NCI-H748 (cell line): ENCODE data around the gene THBS1.

Experiments
- DNase-seq: peaks from one replicate; lab custom pipeline; 2025; ENCODE audit not compliant: unreplicated experiment; lab: John Stamatoyannopoulos, UW

THBS1 gene

DNA sequence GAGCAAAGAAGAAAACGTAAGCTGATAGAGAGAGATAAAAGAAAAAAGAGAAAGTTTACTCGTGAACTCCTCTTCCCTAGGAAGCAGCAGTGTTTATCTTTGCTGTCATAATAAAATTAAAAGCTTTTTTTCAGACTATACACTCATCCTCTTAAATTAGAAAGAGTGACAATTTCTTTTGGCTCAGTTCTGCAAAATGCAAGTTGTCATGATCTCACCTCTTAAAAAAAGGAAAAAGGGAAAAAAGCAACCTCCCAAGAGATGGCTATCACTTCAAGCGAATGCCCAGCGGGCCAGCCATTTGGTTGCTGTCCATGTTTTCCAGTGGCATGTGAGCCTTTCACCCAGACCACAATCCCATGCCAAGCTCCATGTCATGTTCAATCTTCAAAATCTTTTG lies 7.0 kb upstream of the THBS1 start:
- DNase-seq = no peak

DNA sequence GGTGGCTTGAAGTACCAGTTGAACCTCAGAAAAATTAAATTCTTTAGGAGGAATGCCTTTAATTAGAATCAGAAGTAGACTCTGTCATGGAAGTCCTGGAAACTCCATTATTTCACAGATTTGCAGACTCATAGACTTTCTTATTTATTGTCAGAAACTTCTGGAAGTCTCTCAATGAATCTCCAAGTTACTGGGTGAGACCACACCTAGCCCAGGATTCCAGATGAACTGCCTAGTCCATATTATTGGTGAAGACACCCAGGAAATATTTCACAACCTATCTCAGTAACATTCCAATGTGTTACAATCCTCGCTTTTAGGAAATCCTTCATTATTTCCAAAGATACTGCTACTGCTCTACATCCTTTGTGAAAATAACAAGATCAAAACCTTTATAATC lies 6.5 kb upstream of the THBS1 start:
- DNase-seq = no peak

DNA sequence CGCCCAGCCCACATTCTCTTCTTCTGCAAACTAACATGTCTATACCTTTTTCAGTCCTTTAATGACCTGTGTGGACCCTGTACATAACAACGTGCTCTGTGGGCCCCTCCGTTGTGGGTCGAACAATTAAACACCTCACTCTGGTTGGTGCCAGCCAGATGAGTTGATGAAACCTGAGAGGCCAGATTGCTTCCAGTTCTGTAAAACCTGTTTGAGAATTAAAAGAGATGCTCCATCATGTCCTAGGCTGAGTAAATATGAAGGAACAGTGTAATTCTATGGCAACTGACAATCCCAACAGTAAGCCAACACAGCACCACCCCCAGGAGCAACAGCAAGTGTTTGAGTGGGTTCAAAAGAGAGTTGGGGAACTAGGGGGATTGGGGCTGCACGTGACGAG lies 5.7 kb upstream of the THBS1 start:
- DNase-seq = peak; percentile 49

DNA sequence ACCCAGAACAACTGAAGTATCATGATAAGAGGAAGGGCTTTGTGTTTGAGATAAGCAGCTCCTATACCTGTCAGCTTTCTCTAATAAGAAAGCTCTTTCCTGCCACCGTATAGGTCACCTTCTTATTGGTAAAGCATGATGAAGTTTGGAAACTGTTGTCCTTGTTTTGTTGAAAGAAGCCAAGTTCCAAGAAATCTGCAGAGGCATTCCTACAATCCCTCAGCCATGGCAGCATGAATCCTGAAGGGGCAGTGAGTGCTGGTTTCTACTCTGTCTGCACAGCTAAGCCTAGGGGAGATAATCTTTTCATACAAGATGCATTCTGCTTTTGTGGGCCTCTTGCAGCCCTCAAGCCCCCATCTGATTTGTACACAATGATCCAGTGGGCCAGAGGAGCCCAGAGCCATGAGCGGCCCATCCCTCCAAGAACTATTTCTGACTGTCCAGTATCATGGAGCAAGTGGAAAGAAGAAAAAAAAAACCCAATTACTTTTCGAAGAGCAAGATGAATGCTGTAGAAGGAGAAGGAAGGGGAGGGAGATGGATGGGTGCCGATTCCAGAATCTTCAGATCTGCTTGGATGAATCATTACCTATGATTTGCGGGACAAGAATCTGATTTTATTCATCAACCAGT lies 1.9 kb upstream of the THBS1 start:
- DNase-seq = no peak

DNA sequence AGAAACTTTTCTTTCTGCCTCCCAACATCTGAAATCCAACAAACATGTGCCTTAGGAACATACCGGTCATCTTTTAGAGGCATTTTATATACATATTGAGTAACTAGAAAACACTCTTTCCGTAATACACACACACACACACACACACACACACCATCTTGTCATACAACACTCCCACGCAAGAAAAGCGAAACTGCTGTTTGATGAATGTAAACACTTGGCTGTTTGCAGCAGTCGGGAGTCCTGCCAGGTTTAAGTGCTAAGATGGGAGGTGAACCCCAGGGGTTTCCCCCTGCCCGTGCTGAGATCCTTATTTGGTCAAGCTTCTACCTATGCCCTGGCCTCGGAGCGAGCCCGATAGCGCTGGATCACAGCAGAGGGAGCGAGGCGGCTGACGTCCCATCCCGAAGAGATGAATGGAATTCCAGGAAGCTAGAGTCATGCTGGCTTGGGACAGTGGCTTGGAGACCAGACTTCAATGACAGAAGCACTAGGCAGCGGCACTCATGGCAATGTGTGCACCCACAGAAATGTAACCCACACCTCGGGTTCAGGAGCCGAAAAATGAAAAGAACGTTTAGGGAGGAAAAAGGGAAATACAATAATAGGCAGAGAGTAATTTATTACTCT lies 1.3 kb upstream of the THBS1 start:
- no peak for DNase-seq

DNA sequence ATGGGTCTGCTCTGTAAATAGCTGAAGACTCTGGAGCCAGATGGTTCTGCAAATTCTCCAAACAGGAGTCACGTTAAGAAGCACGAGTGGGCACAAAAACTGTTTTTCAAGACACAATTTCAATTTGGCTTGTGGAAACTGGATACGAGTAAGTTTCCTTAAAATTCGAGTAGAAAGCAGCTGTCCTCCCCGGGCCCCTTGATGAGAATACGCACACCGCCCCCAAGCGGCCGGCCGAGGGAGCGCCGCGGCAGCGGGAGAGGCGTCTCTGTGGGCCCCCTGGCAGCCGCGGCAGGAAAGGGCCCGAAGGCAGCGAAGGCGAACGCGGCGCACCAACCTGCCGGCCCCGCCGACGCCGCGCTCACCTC lies 778 bp upstream of the THBS1 start:
- peak; percentile 71 for DNase-seq

DNA sequence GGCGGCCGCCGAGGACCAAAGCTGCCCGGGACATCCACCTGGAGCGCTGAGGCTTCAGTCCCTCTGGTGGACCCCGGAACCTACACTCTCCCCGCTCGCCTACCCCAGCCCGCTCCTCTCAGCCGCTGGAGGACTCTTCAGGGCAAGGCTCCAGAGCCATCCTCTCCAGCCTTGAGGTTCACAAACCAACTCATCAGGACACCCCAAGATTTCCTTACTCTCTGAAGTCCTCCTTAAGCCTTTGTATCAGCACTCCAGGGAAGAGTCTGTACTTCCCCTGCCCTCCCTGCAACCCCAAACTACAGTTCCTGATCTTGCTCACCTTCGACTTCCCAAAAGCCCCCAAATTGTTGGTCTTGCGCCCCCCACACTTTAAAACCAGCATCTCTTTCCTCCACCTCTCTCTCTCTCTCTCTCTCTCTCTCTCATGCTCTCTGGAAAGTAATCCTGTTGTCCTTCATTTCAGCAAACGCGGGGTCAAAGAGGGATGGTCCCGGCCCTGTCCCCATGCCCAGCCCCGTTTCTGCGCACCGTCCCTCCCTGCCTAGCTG lies 438 bp downstream of the THBS1 start:
- DNase-seq = no peak

DNA sequence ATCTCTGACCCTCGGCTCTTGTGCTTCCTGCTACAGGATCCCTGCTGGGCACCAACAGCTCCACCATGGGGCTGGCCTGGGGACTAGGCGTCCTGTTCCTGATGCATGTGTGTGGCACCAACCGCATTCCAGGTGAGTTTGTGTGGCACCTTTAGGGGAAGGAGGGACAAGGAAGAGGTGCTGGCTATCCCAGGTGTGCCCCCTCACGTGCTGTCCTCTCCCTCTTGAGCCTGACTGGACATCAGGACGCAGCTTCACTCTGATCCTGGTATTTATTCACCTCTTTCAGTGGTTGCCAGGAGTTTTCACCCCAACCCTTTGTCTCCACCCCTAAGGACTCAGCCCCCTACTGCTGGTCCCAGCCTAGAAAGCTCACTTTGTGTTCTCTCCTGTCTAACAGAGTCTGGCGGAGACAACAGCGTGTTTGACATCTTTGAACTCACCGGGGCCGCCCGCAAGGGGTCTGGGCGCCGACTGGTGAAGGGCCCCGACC lies 960 bp downstream of the THBS1 start:
- no peak for DNase-seq

DNA sequence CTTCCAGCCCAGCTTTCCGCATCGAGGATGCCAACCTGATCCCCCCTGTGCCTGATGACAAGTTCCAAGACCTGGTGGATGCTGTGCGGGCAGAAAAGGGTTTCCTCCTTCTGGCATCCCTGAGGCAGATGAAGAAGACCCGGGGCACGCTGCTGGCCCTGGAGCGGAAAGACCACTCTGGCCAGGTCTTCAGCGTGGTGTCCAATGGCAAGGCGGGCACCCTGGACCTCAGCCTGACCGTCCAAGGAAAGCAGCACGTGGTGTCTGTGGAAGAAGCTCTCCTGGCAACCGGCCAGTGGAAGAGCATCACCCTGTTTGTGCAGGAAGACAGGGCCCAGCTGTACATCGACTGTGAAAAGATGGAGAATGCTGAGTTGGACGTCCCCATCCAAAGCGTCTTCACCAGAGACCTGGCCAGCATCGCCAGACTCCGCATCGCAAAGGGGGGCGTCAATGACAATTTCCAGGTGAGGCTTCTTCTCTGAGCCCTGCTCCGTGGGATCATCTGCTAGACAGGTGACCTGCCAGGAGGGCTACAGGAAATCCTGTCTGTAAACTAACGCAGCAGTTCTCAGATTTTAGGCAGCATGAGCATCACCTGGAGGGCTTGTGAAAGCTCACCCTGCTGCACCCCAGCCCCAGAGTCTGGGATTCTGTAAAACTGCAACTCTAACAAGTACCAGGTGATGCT lies 1.6 kb downstream of the THBS1 start:
- DNase-seq = no peak

DNA sequence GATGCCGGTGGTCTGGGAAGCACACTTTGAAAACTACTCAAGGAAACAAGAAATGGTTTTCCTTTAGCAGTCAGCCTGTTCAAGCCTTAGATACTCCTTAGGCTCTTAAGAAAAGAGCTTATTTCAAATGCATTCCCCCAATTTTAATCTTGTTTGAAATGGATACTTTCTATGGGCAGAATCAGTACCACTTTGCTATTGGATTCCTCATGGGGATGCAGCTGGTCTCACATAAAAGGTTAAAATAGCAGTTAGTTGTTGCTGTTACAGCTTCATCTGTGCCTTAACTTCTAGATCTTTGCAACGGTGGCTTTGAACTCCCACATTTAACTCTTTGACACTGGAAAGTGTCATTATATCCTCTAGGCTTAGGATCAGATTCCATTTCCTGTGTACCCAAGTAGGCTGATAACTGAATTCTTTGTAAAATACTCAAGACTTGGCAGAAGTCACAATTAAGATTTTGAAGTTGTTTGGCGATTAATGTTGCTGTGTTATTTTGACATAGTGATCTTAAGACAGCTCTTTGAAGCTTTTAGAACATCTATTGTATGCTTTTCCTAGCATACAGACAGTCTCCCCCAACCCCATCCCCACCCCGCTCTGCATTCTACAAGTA lies 2.2 kb downstream of the THBS1 start:
- no peak for DNase-seq

DNA sequence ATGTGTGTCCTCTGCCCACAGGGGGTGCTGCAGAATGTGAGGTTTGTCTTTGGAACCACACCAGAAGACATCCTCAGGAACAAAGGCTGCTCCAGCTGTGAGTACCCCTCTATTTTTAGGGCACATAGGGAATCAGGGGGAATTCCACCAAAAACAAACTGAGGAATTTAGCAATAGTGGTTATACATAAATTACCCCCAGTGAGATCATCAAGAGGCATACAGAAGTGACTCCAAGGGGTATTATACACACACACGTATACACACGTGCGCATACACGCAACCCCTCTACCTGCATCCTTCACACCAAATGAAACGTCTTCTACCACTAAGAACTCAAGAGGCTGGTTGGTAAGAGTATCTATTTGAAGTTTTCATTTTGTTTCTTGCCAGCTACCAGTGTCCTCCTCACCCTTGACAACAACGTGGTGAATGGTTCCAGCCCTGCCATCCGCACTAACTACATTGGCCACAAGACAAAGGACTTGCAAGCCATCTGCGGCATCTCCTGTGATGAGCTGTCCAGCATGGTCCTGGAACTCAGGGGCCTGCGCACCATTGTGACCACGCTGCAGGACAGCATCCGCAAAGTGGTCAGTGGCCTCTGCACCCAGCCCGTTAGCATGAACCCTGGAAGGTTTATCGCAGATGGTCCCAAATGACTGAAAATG lies 2.9 kb downstream of the THBS1 start:
- DNase-seq = no peak

DNA sequence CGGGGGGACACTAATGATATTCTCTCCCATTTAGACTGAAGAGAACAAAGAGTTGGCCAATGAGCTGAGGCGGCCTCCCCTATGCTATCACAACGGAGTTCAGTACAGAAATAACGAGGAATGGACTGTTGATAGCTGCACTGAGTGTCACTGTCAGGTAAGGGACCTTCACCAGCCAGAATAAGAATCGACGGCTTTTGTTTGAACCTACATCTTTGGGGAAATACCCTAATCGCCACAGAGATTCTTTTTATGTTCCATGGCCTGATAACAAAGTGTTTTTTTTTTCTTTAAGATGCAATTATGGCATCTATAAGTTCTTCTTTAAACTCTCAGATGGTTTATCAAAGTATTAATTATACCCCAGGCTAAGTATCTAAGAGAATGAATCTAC lies 3.4 kb downstream of the THBS1 start:
- DNase-seq = no peak

DNA sequence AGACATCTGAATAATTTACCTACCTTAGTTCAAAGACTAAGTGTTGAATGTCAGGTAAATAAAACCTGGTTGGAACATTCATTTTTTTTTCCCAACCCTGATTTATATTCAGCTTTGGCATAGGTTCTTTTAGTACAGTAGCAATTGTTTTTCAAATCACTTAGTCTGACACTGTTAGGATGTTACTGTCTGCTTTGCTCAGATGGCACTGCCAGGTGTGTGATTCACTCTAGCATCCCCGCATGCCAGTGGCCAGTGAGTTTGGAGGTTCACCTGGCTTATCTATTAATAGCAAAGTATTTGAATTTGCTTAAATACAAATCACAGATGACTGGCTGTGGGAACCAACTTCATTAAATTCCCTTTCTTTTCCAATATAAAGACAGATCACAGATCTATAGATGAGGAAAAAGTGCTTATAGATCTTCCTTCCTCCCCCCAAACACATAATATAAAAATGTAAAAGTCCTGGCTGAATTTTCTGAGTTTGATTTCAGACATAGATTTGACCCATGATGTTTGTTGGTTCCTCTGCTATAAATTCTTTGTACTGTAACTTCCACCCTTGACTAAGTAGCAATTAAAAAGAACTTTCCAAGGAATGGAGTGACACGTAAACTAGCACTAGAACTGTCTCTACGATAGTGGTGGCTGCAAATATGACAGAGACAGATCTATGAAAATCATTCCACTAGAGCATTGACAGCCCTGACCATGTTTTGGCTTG lies 3.9 kb downstream of the THBS1 start:
- no peak for DNase-seq

DNA sequence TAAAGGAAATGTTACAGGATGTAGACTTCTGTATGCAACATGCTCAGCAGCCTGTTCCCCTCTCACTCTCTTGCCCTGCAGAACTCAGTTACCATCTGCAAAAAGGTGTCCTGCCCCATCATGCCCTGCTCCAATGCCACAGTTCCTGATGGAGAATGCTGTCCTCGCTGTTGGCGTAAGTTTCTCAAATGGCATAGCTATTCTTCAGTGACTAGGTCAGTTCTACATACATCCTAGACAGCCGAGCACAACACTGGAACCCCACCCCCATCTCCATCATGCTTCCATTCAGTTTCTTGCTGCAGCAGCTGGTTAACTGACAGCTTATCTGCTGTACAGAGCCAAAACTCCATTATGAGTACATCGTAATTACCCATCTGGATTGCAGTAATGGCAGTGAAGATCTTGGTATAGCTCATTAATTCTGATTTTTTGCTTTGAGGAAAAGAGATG lies 4.5 kb downstream of the THBS1 start:
- DNase-seq = no peak

DNA sequence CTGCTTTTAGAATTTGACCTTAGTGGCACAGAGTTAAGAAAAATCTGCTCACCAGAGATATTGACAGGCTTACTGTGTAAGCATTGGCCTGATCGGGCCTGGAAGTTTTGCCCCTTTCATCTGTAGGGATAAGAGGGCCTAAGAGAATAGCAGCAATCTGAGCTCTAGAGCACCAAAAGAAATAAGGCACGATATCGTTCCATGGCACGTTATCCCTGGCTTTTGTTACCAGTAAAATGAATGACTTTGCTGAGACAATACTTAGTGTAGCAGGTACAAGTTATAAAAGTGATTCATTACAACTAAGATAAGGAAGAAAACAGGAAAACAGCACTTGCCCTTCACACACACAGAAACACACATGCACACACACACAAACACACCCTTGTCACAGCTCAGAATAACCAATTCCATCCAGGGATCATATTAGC lies 5.0 kb downstream of the THBS1 start:
- DNase-seq = no peak

DNA sequence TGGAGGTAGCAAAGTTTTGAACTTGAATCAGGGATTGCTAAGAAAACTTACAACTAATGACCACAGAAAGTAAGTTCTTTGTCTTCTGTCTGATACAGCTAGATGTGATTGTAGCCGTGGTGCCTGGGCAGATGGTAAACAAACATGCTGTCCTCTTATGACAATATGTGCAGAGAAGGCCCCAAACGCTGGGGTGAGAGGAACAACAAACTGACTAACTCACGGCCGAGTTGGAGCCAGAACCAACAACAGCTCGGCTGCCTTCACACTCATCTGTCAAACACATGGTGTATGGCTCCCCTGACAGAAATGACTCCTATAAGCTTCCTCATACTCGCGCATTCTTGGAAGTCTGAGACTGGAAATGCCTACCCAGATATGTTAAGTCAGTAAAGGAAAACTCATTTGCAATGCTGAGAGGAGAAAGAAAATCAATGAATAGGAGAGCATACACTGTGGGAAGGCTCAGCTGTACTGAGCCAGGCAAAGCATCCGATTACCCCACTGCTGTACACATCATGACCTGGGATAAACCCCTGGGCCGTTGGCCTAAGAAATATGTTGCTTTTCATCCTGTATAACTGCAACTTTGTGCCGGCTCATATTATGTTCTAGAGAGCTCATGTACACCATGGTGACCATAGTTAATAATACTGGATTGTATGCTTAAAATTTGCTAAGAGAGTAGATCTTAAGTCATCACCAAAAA lies 5.7 kb downstream of the THBS1 start:
- DNase-seq = no peak

DNA sequence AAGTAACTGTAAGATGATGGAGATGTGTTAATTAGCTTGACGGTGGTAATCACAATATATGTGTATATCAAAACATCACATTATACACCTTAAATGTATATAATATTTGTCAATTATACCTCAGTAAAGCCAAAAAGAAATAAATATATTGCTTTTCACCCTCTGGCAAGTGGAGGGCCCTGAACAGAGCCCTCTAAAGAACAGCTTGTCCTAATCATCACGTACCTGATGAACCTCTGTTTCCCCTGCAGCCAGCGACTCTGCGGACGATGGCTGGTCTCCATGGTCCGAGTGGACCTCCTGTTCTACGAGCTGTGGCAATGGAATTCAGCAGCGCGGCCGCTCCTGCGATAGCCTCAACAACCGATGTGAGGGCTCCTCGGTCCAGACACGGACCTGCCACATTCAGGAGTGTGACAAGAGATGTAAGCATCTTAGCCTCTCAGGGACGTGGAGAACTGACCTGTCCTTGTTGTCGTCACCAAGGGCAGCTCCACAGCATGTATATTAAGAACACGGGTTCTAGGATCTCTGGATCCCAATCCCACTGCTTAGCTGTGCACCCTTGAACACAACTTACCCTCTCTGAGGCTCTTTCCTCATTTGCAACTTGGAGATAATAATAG lies 6.3 kb downstream of the THBS1 start:
- DNase-seq = no peak

DNA sequence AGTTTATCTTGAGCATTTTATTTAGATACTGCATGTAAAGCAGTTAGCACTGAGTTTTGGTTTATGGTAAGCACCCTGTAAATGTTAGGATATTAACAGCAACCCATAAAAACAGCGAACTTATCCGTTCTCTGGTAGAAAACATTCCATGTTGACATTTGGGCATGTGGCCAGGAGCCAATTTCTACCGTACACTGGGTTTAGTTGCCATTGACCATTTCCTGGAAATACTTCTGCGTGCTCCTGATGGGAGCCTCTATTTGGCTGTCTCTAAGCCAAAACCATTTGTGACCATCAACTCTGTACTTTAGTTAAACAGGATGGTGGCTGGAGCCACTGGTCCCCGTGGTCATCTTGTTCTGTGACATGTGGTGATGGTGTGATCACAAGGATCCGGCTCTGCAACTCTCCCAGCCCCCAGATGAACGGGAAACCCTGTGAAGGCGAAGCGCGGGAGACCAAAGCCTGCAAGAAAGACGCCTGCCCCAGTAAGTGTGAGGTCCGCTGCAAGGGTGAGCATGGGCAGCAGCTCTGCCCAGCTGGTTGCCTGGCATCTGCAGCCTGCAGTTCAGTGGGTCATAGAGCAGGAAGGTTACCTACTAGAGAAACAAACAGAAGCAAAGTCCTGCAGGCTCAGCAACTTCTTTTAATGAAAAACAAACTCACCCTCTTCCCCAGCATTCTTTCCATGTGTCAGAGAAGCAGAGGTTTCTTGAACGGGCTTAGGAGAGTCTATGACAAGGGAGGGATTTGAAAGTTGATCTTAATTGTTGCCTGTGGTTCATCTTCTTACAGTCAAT lies 7.1 kb downstream of the THBS1 start:
- DNase-seq = no peak
